GM18870 (cell line): Measurements from ENCODE around the gene IL4R.
A peak's percentile ranks its signal among the peaks of the same experiment; 100 is the strongest.
"Not testable (repeated sequence)": the region's sequence is repeated elsewhere in the genome, so short reads cannot be mapped to it uniquely, and the experiment has no call there.

Experiments
- ATAC-seq: cut with Tn5 transposase; IDR thresholded peaks from one replicate; pipeline ENCODE4 v1.9.1; 2021; ENCODE audit warnings: moderate library complexity; ENCODE audit not compliant: unreplicated experiment

Gene IL4R

DNA sequence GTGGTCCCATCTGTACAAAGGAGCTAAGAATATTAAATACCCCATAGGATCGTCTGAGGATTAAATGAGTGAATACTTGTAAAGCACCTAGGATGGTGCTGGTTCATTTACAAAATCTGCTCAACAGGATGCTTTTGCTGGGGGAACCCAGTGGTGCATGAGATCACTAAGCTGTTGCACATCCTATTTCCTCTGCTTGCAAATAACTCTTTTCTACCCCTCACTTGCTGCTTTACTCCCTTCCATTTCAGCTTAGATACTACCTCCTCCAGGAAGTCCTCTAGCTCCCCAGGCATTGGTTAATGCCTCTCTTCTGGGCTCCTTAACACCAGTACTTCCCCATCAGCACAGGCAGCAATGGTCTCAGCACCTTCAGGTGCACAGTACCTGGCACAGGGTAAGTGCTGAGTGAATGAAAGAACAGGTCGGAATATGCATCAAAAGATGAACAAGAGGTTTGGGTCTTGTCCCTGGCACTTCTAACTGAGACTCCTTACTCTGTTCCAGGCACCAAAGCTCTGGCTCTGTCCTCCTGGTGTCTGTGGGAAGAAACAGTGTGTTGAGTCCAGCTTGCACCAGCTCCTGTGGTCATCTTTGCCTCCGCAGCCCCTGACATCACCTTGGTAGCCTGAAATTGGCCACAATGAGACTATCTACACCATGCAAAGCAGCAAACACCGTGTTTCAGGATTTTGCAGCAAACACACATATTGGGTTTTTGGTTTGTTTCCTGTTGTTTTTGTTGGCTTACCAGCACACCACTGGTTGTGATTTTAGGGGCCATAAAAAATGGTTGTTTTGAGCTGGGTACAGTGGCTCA is 64.1 kb downstream of the IL4R start:
- no peak for ATAC-seq

- no peak for ATAC-seq
Observed at GRCh38 chr16:27378871-27379481, 65.2 kb downstream of the IL4R start.

- no peak for ATAC-seq
Observed at GRCh38 chr16:27379919-27380318, 66.1 kb downstream of the IL4R start.

GRCh38 chr16:27381236-27381635 is 67.5 kb downstream of the IL4R start:
- no peak for ATAC-seq

DNA sequence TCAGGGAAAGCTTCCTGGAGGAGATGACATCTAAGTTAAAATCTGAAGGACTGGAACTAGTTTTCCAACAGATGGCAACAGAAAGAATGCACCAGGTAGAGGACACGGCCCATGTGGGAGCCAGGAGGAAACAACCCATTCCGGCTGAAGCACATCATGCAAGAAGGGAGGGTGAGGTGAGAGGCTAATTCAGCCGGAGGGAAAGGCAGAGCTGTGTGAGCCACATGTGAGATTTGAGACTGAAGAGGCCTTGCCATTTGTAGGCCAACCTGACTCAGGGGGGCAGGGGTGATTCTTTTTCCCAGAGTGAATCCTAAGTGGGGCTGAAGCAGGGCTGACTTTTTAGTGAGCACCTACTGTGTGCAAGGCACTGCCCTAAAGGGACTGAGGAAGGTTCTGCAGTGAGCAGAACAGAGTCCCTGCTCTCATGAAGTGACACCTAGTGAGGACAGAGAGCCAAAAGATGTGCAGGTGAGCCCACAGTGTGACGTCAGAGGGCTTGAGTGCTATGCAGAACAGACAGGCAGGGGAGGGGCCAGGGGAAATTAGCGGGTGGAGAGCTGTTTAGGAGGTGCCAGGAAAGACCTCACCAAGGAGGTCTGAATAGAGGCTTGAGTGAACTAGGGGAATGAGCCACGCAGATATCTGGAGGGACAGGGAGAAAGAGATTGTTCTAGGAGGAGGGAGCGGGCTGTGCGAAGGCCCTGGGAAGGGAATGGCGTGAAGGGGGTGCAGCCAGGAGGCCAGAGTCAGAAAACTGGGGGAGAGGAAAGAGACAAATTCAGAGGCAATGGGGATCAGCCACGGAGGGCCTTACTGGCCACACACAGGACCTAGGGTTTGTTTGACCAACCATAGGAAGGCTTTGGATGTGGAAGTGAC is 68.4 kb downstream of the IL4R start:
- no peak for ATAC-seq

- ATAC-seq: no peak
Observed at GRCh38 chr16:27383556-27384243, 69.9 kb downstream of the IL4R start.

- ATAC-seq: no peak
Observed at GRCh38 chr16:27384425-27384824, 70.7 kb downstream of the IL4R start.

- ATAC-seq: no peak
Observed at GRCh38 chr16:27385398-27385797, 71.6 kb downstream of the IL4R start.

GRCh38 chr16:27386674-27387073 is 72.9 kb downstream of the IL4R start:
- no peak for ATAC-seq

GRCh38 chr16:27387724-27388123 is 74.0 kb downstream of the IL4R start:
- peak; percentile 81 for ATAC-seq

- no peak for ATAC-seq
Observed at GRCh38 chr16:27389272-27389961, 75.6 kb downstream of the IL4R start.

- ATAC-seq: no peak
Observed at GRCh38 chr16:27390151-27390550, 76.4 kb downstream of the IL4R start.

DNA sequence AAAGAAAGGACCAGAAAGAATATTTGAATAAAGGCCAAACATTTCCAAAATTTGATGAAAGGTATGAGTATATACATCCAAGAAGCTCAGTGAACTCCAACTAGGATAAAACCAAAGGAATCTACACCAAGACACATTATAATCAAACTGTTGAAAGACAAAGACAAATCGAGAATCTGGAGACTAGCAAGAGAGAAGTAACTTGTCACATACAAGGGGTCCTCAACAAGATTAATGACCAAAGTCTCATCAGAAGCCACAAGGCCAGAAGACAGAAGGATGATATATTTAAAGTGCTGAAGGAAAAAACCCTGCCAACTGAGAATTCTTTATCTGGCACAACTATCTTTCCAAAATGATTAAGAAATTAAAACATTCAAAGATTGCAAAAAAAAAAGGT is 78.9 kb downstream of the IL4R start:
- ATAC-seq: no peak

- ATAC-seq: no peak
Observed at GRCh38 chr16:27394516-27394915, 80.7 kb downstream of the IL4R start.

DNA sequence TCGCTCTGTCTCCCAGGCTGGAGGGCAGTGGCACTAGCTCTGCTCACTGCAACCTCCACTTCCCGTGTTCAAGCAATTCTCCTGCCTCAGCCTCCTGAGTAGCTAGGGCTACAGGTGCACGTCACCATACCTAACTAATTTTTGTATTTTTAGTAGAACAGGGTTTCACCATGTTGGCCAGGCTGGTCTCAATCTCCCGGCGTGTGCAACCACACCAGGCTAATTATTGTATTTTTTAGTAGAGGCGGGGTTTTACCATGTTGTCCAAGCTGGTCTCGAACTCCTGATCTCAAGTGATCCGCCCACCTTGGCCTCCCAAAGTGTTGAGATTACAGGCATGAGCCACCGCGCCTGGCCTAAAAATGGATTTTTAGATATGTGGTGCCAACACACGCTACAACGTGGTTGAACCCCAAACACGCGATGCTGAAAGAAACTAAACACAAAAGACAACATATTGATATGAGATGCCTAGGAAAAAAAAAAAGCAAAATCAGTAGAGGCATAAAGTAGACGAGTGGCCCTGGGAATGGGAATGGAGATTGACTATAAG is 84.6 kb downstream of the IL4R start:
- ATAC-seq: not testable (repeated sequence)

DNA sequence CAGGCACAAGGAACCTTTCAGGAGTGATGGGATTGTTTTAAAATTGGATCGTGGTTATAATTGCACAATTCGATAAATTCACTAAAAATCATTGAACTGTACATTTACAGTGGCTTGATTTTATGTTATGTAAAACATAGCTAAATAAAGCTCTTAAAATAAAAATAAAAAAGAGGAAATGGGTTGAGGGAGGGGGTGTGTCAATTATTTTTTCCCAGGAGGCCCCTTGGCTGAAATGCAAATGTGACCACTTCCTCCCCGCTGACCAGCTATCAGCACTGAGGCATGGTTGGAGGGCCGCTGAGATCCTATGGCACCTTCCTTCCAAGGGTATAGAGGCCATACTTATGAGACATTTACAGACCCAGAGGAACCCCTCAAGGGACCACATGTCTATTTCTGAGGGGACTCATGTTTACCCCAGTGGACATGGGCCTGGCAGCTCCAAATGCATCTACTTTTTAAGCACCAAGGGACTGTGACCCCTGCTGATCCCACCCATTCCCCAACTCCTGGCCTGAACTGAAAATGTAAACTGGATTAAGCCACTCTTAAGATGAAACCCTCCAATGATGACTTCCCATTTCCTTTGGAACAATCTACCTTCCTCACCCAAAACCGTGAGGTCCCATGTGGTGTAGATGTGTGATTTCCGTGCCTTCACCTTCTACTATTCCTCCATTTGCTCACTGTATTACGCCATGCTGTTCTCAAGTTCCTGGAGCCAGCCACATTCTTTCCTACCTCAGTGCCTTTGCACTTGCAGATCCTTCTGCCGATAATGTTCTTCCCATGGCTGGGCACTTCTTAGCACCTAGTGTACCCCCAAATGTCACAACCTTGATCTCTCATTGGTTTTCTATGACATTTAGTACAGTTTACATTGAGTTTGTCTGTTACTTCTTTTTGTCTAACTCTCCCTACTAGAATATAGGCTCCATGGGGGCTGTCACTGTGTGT is 85.4 kb downstream of the IL4R start:
- no peak for ATAC-seq

DNA sequence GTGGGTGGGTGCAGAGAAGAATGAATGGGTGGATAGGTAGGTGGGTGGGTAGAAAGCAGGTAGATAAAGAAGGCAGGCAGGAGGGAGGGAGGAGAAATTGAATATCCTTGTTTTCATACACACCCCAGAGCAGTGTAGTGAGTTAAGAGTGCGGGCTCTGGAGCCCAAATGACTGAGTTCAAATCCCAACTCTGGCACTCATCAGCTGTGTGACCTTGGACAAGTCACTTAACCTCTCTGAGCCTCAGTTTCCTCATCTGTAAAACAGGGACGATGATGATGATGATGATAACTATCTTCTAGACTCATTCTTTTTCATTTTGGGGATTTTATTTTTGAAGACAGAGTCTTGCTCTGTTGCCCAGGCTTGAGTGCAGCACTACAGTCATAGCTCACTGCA is 86.2 kb downstream of the IL4R start:
- ATAC-seq: no peak

GRCh38 chr16:27400751-27401620 is 87.2 kb downstream of the IL4R start:
- ATAC-seq: no peak
